ENCODE data around the gene ECEL1.
"Not testable (repeated sequence)": the region's sequence is repeated elsewhere in the genome, so short reads cannot be mapped to it uniquely, and the experiment has no call there.

The ECEL1 gene

DNA sequence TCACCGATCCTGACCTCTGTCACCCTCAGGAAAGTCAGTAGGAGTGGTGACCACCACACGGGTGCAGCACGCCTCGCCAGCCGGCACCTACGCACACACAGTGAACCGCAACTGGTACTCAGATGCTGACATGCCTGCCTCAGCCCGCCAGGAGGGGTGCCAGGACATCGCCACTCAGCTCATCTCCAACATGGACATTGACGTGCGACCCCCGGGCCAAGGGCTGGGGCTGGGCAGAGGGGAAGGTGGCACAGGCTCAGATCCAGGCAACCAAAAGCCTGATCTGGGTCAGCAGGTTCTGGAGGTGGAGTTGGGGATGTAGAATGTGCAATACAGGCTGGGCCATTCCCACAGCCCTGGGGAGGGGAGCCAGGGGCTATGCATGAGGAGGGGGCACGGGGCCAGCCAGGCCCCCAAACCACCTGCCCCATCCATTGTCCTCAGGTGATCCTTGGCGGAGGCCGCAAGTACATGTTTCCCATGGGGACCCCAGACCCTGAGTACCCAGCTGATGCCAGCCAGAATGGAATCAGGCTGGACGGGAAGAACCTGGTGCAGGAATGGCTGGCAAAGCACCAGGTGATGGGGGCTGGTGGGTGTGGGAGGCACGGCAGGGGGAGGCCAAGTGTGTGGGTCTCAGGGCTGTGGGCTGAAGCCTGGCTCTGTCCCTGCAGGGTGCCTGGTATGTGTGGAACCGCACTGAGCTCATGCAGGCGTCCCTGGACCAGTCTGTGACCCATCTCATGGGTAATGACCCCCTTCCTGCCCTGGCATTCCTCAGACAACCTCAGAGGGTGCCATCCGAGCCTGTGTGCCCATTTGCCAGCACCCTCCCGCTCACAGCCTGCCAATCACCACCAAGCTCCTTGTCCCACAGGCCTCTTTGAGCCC is 30.3 kb downstream of the ECEL1 start:
- peak; percentile 15 for DNase-seq (ENCODE audit: low spot score)
- in situ Hi-C loops (cut with MboI; ENCODE audit: low sequenced_read_pairs, unreplicated experiment) = no loop called here
- TF ChIP-seq CTCF (IDR thresholded peaks at IDR 0.05; ENCODE audit: borderline replicate concordance, control extremely low read depth, extremely low read depth, insufficient read depth, missing control alignments) = no peak

DNA sequence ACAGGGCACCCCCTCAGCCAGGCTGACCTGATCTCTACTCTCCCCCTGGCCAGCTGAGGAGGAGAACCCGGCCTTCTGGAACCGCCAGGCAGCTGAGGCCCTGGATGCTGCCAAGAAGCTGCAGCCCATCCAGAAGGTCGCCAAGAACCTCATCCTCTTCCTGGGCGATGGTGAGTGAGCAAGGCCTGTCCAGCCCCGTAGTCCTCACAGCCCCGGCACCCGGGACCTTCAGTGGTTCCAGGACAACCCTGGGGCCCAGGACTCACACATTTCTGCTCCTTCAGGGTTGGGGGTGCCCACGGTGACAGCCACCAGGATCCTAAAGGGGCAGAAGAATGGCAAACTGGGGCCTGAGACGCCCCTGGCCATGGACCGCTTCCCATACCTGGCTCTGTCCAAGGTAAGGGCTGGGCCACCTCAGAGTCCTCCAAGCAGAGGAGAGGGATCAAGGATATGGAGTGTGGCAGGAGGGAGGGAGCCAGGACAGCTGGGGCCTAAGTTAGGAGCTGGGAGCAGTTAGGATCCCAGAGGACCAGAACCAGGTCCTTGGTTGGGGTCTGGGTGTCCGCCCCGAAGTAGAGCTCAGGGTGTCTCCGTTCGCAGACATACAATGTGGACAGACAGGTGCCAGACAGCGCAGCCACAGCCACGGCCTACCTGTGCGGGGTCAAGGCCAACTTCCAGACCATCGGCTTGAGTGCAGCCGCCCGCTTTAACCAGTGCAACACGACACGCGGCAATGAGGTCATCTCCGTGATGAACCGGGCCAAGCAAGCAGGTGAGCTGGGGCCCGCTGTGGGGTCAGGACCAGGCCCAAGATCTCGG is 31.1 kb downstream of the ECEL1 start:
- DNase-seq (ENCODE audit: low spot score) = peak; percentile 22
- in situ Hi-C loops (cut with MboI; ENCODE audit: low sequenced_read_pairs, unreplicated experiment) = no loop called here
- no peak for TF ChIP-seq CTCF (IDR thresholded peaks at IDR 0.05; ENCODE audit: borderline replicate concordance, control extremely low read depth, extremely low read depth, insufficient read depth, missing control alignments)

DNA sequence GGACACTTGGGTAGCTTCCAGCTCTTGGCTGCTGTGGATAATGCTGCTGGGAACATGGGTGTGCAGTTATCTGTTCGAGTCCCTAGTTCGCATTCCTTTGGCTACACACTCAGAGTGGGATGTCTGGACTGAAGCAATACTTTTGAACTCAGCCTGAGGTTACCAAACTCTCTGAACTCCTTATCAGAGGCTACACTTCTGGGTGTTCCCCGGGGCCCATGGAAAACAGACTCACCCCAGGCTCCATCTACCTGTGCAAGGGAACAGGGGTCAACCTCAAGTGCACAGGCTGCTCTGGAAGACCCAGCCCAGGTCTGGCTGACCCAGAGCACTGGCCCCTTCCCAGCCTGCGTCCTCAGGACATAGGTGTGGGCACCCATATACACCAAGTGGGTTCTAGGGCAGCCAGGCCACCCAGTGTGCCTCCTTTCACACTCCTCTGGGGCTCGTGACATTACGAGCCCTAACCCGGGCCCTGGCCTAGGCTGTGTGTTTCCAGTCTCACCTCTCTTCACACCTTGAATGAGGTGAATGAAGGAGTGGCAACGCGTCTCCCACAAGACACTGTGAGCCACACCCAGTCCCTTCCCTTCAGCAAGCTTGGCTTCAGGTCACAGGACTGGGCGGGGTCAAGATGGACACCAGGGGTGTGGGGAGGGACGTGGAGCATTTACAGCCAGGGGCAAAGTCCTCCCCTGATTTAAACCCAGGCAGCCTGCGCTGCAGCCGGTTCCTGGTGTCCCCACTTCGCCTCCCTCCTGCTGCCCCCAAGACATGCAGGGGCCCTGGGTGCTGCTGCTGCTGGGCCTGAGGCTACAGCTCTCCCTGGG is 32.0 kb downstream of the ECEL1 start, which contains the start of gene ALPI:
TSS of gene ALPI (plus strand) at position 728 of the 830 bp plus-strand sequence. CDS start at position 775, 47 bp downstream.
- peak; percentile 18 for DNase-seq (ENCODE audit: low spot score)
- in situ Hi-C loops (cut with MboI; ENCODE audit: low sequenced_read_pairs, unreplicated experiment) = no loop called here
- TF ChIP-seq CTCF (IDR thresholded peaks at IDR 0.05; ENCODE audit: borderline replicate concordance, control extremely low read depth, extremely low read depth, insufficient read depth, missing control alignments) = no peak

- no peak for TF ChIP-seq CTCF (IDR thresholded peaks at IDR 0.05; ENCODE audit: borderline replicate concordance, control extremely low read depth, extremely low read depth, insufficient read depth, missing control alignments)
- in situ Hi-C loops (cut with MboI; ENCODE audit: low sequenced_read_pairs, unreplicated experiment) = no loop called here
- DNase-seq (ENCODE audit: low spot score) = peak; percentile 12
Measured at GRCh38 chr2:232454630-232455029, 33.0 kb downstream of the ECEL1 start.

DNA sequence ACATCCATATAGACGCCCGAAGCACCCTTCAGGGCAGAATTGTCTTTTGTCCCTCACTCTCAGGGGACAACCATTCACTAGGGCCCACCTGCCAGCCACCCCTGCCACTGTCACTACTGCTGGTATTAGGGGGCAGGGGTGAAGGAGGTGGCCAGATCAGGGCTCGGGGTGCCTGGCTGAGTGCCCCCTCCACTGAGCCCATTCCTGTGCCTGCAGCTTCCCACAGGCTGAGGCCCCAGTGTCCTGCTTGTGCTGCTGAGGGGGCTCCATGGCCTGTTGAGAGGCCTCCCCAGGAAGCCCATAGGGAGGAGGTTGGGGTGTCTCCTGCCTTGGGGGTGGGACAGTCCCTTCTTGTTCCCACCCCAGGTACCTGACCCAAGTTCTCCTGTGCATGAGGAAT is 36.0 kb downstream of the ECEL1 start:
- in situ Hi-C loops (cut with MboI; ENCODE audit: low sequenced_read_pairs, unreplicated experiment); DNase-seq (ENCODE audit: low spot score): not testable (repeated sequence)

GRCh38 chr2:232449964-232450363 is 37.7 kb downstream of the ECEL1 start:
- in situ Hi-C loops (cut with MboI; ENCODE audit: low sequenced_read_pairs, unreplicated experiment) = no loop called here
- no peak for DNase-seq (ENCODE audit: low spot score)
- no peak for TF ChIP-seq CTCF (IDR thresholded peaks at IDR 0.05; ENCODE audit: borderline replicate concordance, control extremely low read depth, extremely low read depth, insufficient read depth, missing control alignments)

All from GM13976 (cell line).